ENCODE measurements around the gene SOS1.

DNA sequence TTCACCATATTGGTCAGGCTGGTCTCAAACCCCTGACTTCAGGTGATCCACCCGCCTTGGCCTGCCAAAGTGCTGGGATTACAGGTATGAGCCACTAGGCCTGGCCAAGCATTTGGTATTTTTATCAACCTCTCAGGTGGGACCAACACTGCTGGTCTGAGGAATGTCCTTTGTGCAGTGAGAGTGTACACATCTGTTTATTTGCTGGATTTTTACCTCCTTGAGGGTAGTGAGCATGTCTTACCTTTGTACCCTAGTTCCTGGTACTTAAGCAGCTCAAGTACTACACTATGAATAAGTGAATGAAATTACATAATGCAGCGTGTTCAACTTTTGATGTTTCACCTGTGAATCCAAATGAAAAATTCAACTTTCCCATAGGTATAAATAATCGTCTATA, 29.8 kb downstream of the SOS1 start:
- TF ChIP-seq CTCF (conservative IDR thresholded peaks at IDR 0.05 in 1 of 2, IDR thresholded peaks at IDR 0.05 in 1 of 2; ENCODE audit: low read depth in 1 of 2, low read length in 2 of 2) (no peak), EZH2 (IDR thresholded peaks at IDR 0.05; ENCODE audit: low read length, missing control alignments) (no peak)

All from fibroblast of lung (primary cell).